HG03558 (cell line): ENCODE data around the gene DAP3.
"Not testable (repeated sequence)": the region's sequence is repeated elsewhere in the genome, so short reads cannot be mapped to it uniquely, and the experiment has no call there.

Source experiments
- ATAC-seq: cut with Tn5 transposase; IDR thresholded peaks from one replicate; pipeline ENCODE4 v1.9.1; 2021; ENCODE audit warnings: moderate number of reproducible peaks; ENCODE audit not compliant: unreplicated experiment; ENCODE audit errors: extremely low read depth

The DAP3 gene

DNA sequence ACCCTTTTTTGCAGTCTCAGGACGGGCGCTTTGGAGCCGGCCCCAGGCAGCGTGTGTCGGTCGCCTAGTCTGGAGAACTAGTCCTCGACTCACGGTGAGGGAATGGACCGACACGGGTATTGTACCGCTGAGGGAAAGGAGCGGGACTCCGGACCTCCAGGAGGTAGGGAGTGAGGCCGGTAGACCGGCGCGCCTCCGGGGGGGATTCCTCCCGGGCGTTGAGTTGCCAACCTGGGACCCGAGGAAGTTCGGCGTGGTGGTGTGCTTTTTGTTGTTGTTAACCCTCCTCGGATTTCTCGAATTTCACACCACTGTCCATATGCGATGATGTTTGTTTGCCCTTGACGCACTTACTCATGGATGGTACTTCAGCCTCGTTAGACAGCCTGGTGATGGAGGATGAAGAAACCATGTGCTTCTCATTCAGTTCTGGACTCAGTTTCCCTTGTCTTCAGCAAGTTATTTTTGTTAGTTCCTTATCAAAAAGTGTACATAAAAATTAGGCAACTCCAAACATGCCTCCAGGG lies at the start of gene DAP3:
Gene DAP3 (plus strand): TSS at position 11 of the 527 bp plus-strand sequence. CDS start 20,689 bp downstream, outside the sequence.
- ATAC-seq = not testable (repeated sequence)

GRCh38 chr1:155640367-155640766 lies 48.5 kb upstream of the DAP3 start:
- ATAC-seq = no peak

DNA sequence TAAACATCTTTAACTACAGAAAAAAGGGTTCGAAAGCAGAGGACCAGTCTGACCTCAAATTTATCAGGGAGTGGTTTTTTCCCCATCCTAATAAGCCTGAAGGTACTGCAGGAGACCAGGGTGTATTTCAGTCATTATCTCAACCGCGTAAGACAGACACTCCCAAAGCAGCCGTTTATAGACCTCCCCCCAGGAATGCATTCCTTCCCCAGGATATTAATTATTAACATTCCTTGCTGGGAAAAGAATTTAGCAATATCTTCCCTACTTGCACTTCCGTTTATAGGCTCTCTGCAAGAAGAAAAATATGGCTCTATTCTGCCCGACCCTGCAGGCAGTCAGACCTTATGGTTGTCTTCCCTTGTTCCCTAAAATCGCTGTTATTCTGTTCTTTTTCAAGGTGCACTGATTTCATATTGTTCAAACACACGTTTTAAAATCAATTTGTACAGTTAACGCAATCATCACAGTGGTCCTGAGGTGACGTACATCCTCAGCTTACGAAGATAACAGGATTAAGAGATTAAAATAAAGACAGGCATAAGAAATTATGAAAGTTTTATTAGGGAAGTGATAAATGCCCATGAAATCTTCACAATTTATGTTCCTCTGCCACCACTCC lies 46.2 kb upstream of the DAP3 start:
- ATAC-seq = not testable (repeated sequence)

- no peak for ATAC-seq
These were observed 45.7 kb upstream of the DAP3 start for GRCh38 chr1:155643230-155643629.

- ATAC-seq = no peak
These were observed 43.8 kb upstream of the DAP3 start for GRCh38 chr1:155645034-155645598.

DNA sequence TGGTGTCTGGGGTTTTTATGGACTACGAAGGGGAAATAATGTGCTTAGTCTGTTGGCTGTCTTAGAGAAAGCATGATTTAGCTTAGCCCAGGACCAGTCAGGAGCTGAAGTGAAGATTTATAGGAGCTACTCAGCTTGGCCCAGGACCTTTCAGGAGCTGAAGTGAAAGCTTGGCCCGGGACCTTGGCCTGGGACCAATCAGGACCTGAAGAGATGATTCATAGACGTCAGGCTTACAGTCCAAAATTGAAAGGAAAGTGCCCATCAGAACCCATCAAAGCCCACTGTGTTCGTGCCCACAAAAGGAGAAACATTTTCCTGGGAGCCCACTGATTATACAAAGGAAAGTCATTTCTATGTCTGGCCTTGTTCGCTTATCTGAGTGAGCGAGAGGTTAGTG lies 43.2 kb upstream of the DAP3 start:
- no peak for ATAC-seq

DNA sequence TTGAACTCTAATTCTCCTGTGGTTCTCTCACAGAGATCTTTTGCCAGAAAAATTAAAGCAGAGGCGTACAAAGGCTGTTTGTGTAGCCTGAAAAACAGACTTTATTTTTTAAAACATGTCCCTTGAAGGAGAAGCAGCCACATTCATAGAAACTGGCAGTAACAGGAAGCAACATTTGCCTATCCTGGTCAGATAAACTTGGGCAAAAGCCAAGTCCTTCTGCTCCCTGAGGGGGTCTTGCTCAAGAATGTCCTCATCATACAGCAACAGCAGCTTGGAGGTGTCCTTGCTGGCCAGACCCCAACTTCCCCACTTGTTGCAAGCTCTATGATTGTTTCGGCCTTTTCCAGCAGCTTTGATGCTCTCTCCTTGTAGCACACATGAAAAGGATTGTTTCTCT lies 42.6 kb upstream of the DAP3 start:
- no peak for ATAC-seq

GRCh38 chr1:155648207-155649147 lies 40.4 kb upstream of the DAP3 start:
- no peak for ATAC-seq

- no peak for ATAC-seq
These were observed 39.2 kb upstream of the DAP3 start for GRCh38 chr1:155649676-155650075.

DNA sequence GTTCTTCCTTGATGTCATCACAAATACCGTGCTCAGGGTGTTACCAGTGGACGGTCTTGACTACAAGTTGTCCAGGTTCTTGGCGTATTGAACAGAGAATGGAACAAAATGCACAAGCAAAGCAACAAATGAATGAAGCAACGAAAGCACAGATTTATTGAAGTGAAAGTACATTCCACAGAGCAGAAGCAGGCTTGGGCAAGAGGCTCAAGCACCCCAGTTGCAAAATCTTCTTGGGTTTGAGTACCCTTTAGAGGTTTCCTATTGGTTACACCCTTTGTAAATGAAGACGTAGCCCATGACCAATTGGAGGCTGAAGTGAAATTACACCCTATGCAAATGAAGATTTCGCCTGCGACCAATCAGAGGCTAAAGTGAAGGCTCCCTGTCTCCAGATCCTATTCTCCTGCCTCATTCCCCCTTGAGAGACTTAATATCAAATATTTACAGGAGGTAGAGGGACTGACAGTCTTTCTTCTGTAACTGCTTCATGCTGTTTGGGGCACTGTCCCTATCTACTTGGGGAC lies 38.6 kb upstream of the DAP3 start:
- ATAC-seq = no peak

- no peak for ATAC-seq
These were observed 36.8 kb upstream of the DAP3 start for GRCh38 chr1:155651861-155652661.

GRCh38 chr1:155652951-155653350 lies 35.9 kb upstream of the DAP3 start:
- no peak for ATAC-seq

GRCh38 chr1:155657463-155657862 lies 31.4 kb upstream of the DAP3 start:
- no peak for ATAC-seq

DNA sequence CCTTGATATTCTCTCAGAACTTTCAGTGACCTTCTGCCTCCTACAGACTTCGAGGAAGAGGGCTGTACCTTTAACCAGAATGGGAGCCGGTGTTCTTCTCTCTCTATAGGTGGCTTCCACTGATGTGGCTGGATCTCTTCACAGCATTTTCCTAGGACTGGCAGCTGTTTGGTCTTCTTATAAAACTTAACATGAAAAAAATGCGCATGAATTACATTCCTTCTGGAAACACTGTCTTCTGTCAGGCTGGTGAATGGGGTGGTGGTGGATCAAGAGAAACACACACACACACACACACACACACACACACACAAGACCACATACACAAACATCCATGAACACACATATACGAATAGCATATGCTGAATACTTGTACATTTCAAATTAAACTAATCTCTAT lies 27.7 kb upstream of the DAP3 start:
- not testable (repeated sequence) for ATAC-seq

GRCh38 chr1:155669233-155670162 lies 19.4 kb upstream of the DAP3 start:
- ATAC-seq = no peak

GRCh38 chr1:155671750-155672149 lies 17.1 kb upstream of the DAP3 start:
- no peak for ATAC-seq

- ATAC-seq = no peak
These were observed 15.9 kb upstream of the DAP3 start for GRCh38 chr1:155673003-155673402.

GRCh38 chr1:155678027-155678426 lies 10.9 kb upstream of the DAP3 start:
- no peak for ATAC-seq

DNA sequence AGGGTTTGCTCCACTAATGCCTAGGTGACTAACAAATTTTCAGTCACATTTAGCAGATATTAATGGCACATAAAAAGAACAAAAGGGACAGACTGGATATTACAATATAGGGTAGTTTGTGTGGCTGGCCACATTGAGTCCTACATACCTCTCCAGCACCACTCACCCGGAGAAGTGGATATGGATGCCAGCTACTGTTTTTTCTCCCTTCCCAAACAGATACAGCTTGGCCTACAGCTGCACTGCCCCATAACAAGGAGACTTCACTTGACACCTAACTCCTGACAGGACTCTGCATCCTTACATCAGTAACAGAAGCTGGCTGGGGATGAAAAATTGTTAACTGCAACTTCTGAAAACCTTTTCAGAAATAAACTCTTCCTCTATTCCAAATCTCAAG lies 9.9 kb upstream of the DAP3 start:
- not testable (repeated sequence) for ATAC-seq
